Uterus (tissue), 2 donors: ENCODE measurements around the gene SLIT3.

Experiments
- POLR2A ChIP-seq, 2 donors: fragments of 450-650 bp; IDR thresholded peaks; one replicate each; pipeline ENCODE4 v1.6.1; 2016; ENCODE audit warnings: antibody characterized with exemption in 2 of 2, mild to moderate bottlenecking in 1 of 2, moderate library complexity in 1 of 2
- TF ChIP-seq, protein P1 (sequence below), 4 experiments: fragments of 200-600 bp in 2 of 4; fragments of 450-650 bp in 2 of 4; sonication (generic) in 2 of 4; IDR thresholded peaks; one replicate each; pipeline ENCODE4 v1.5.1; 2016 to 2019; ENCODE audit warnings: antibody characterized with exemption in 4 of 4, mild to moderate bottlenecking in 2 of 4, moderate library complexity in 1 of 4

DNA sequence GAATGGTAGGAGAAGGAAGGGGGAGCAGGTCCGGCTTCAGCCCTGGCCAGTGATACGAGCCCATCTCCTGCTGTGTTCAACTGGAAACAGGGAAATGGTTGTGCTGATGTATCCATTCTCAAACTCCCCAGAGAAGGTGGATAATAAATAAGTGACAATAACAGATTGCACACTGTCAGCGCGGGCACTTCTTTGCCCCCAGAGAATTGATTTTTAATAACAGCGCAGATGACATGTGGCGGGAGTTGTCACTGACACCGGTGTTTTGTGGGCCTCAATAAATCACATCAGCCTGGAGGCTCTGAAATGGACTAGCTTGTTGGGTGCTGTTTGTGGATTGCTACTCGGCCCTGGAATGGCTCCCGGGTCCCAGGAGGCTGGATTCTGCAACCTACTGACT is 580.4 kb downstream of the SLIT3 start:
- TF ChIP-seq, protein P1, sequence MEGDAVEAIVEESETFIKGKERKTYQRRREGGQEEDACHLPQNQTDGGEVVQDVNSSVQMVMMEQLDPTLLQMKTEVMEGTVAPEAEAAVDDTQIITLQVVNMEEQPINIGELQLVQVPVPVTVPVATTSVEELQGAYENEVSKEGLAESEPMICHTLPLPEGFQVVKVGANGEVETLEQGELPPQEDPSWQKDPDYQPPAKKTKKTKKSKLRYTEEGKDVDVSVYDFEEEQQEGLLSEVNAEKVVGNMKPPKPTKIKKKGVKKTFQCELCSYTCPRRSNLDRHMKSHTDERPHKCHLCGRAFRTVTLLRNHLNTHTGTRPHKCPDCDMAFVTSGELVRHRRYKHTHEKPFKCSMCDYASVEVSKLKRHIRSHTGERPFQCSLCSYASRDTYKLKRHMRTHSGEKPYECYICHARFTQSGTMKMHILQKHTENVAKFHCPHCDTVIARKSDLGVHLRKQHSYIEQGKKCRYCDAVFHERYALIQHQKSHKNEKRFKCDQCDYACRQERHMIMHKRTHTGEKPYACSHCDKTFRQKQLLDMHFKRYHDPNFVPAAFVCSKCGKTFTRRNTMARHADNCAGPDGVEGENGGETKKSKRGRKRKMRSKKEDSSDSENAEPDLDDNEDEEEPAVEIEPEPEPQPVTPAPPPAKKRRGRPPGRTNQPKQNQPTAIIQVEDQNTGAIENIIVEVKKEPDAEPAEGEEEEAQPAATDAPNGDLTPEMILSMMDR (IDR thresholded peaks at IDR 0.05): no peak
- TF ChIP-seq POLR2A (IDR thresholded peaks at IDR 0.05): no peak
